ENCODE results near the gene CCDC33.

The CCDC33 gene

DNA sequence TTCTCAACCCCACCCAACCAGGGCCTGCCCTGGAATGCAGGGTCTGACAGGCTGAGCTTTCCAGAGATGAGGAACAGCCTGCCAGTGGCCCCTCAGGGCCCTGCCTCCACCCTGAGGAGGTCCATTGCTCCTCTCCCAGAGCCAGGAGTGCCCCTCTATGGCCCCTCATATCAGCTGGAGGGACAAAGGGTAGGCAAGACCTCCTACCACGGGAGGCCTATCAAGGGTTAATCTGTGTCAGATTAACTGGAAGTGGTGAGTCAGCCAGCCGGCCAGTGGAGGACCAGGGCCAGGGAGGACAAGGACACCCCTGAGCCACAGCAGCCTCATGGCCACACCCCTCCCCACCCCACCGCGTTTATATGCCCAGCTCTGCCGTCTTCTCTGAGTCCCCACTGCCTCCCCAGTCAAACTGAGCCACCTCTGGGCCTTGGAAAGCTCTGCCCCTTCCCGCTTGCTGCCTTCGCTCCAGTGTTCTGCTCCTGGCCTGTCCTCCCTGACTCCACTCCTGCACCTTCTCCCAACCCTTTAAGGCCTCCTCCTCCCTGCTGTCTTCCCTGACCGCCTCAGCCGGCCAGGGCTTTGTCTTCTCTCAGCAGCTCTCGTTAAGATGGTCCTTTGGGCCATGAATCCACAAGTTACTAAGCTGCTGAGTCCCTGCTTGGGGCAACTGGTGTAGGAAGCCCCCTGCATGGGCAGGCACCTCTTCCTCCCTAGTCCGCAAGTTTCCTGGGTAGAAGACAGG lies 6.5 kb downstream of the CCDC33 start:
- no peak overlapping the region for H3K27ac Mint-ChIP-seq (ENCODE audit: low read depth)
- no peak for ATAC-seq (replicated peaks; ENCODE audit: extremely low read depth, poor library complexity, severe bottlenecking)
- H3K27me3 Mint-ChIP-seq, result peaks cover 59% of the 10 kb centered on the region
- no peak overlapping the region for H3K4me3 Mint-ChIP-seq
- no peak for DNase-seq (ENCODE audit: low spot score in 2 of 2)
- H3K36me3 Mint-ChIP-seq (ENCODE audit: insufficient read depth), result no peaks in the 10 kb centered on the region
- no peaks in the 10 kb centered on the region for H3K9me3 Mint-ChIP-seq
- peaks cover 10% of the 10 kb centered on the region for H3K4me1 Mint-ChIP-seq

DNA sequence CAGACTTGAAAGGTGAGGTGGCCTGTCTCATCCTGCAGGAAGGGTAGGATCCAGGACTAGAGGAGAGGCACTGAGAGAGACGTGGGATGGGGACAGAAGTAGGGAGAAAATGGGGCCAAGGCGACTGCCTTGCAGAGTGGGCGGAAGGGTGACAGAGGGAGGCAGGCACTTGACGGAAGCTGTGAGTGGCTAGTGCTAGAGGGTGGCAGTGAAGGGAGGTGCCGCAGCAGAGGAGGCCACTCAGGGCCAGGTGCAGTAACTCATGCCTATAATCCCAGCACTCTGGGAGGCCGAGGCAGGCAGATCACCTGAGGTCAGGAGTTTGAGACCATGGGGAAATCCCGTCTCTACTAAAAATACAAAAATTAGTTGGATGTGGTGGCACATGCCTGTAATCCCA lies 7.3 kb downstream of the CCDC33 start:
- H3K36me3 Mint-ChIP-seq (ENCODE audit: insufficient read depth), result no peaks in the 10 kb centered on the region
- no peak for DNase-seq (ENCODE audit: low spot score in 2 of 2)
- H3K4me1 Mint-ChIP-seq, result peaks cover 10% of the 10 kb centered on the region
- H3K4me3 Mint-ChIP-seq, result no peak overlapping the region
- no peak overlapping the region for H3K27ac Mint-ChIP-seq (ENCODE audit: low read depth)
- H3K27me3 Mint-ChIP-seq, result peaks cover 59% of the 10 kb centered on the region
- ATAC-seq (replicated peaks; ENCODE audit: extremely low read depth, poor library complexity, severe bottlenecking), result no peak
- H3K9me3 Mint-ChIP-seq, result no peaks in the 10 kb centered on the region

DNA sequence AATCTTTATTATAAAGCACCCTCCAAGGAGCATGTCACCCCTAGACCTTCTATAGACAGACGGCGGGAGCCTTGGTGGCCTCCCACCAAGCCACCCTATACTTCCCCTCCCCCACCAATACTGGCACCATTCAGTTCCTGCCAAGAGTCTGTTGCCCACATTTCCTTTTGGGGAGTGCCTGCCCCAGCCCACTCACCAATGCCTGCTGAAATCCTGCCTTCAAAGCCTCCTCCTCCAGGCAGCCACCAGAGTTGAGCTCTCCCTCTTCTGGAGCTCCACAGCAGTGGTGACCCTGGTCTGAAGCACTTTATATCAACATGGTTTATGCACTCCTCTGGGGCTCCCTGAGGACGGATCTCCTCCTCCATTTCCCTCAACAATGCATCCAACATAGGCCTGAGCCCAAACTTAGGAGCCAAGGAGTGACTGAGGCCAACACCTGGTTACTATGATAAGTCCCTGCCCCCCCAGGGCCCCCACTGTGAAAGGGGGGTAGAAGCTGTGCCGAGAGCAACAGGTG lies 8.8 kb downstream of the CCDC33 start:
- H3K9me3 Mint-ChIP-seq, result no peaks in the 10 kb centered on the region
- DNase-seq (ENCODE audit: low spot score in 2 of 2) (no peak), ATAC-seq (replicated peaks; ENCODE audit: extremely low read depth, poor library complexity, severe bottlenecking) (no peak)
- no peak overlapping the region for H3K27ac Mint-ChIP-seq (ENCODE audit: low read depth)
- H3K36me3 Mint-ChIP-seq (ENCODE audit: insufficient read depth), result no peaks in the 10 kb centered on the region
- H3K4me3 Mint-ChIP-seq, result no peak overlapping the region
- peaks cover 59% of the 10 kb centered on the region for H3K27me3 Mint-ChIP-seq
- peaks cover 10% of the 10 kb centered on the region for H3K4me1 Mint-ChIP-seq

DNA sequence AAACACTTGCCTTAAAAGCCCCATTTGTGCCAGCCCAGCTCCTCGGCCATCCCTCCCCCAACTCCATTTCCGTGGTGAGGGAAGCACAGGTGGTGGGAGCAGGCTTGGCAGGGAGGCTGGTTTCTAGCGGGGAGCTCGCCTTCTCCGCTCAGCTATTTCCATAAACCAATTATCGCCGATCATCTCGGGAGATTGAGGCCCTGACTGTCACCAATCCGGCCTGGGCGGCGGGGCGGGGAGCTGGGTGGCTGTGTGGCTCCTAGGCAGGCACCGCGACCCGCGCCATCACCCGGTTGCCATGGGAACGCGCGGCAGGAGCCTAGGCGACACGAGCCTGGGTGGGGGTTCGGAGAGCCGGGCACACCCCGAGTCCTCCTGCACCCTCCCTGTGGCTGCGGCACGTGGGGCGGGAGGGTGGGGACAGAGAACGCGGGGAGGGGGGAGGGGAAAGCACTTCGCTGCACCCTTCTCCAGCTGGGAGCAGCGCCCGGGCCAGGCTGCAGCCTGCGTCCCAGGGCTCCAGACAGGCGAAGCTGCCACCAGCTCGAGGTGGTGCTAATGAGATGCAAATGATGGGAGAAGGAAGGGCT lies 9.3 kb downstream of the CCDC33 start:
- Mint-ChIP-seq H3K27me3 (peaks cover 59% of the 10 kb centered on the region), H3K4me3 (no peak overlapping the region), H3K27ac (ENCODE audit: low read depth) (no peak overlapping the region), H3K9me3 (no peaks in the 10 kb centered on the region), H3K4me1 (peaks cover 10% of the 10 kb centered on the region), H3K36me3 (ENCODE audit: insufficient read depth) (no peaks in the 10 kb centered on the region)
- ATAC-seq (replicated peaks; ENCODE audit: extremely low read depth, poor library complexity, severe bottlenecking), result no peak
- DNase-seq (ENCODE audit: low spot score in 2 of 2), result no peak

DNA sequence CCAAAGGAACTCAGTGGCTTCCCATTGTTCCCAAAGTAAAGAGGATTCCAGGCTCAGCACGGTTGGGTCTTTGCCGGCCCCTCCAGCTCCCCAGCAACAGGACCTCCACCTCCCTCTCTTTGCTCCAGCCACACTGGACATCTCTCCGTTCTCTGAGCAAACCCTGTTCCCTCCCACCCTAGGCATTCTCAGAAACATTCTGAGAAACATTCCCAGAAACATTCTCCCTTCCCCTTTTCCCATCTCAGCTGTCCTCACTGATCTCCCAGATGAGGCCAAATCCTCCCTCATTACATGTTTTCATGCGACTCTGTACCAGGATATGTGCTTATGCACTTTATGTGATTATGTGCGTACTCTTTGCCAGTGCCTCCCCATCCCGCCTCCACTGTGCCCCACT lies 14.1 kb downstream of the CCDC33 start:
- H3K9me3 Mint-ChIP-seq, result no peaks in the 10 kb centered on the region
- DNase-seq (ENCODE audit: low spot score in 2 of 2), result no peak
- H3K27ac Mint-ChIP-seq (ENCODE audit: low read depth), result no peak overlapping the region
- peaks cover under 1% of the 10 kb centered on the region for H3K4me1 Mint-ChIP-seq
- no peaks in the 10 kb centered on the region for H3K36me3 Mint-ChIP-seq (ENCODE audit: insufficient read depth)
- H3K4me3 Mint-ChIP-seq, result no peak overlapping the region
- H3K27me3 Mint-ChIP-seq, result peaks cover 27% of the 10 kb centered on the region
- ATAC-seq (replicated peaks; ENCODE audit: extremely low read depth, poor library complexity, severe bottlenecking), result no peak

DNA sequence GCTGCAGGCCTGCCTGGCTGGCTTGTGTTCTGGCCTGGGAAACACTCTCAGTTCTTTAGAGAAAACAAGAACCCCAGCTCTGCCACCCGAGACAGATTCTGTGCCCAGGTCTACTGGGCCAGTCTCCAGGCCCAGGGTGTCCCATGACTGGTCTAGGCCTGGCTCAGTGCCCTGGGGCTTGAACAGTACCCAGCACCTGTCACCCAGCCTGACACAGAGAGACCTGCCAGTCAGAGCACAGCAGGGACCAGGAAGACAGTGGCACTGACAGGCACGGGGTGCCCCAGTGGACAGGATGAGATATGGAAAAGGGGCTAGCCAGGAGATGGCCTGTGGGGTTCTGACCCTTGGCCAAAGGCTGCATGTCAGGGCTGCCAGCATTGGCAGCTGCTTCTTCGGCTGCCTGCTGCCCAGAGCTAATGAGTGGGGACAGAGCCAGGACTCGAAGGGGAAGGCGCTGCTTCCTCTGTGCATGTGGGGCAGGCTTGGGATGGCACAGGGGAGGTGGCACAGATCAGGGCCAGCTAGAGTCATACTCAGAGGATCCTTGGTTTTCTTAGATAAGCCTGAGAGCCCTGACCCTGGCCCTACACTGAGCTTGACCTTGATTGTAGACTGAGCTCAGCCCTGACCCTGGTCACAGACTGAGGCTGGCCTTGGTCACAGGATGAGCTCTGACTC lies 15.1 kb downstream of the CCDC33 start:
- Mint-ChIP-seq H3K4me3 (no peak overlapping the region), H3K27ac (ENCODE audit: low read depth) (no peak overlapping the region), H3K36me3 (ENCODE audit: insufficient read depth) (no peaks in the 10 kb centered on the region), H3K27me3 (peaks cover 24% of the 10 kb centered on the region), H3K9me3 (no peaks in the 10 kb centered on the region), H3K4me1 (no peaks in the 10 kb centered on the region)
- DNase-seq (ENCODE audit: low spot score in 2 of 2) (no peak), ATAC-seq (replicated peaks; ENCODE audit: extremely low read depth, poor library complexity, severe bottlenecking) (no peak)

DNA sequence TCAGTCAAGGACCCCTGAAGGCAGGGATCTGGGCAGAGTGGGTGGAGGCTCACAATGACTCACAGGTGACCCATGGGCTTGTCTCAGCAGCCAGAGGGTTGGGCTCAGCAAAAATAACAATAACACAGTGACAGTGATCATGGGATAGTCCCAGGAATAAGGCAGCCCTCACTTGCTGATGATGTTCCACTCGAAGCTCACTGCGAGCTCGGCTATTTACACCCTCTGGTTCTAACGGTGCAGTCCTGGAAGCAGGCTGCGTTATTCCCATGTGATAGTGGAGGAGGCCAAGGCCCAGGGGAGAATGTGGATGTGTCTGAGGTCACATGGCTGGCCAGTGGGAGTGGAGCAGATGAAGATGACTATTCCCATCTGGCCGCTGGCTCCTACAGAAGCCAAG lies 16.2 kb downstream of the CCDC33 start:
- Mint-ChIP-seq H3K27ac (ENCODE audit: low read depth) (no peak overlapping the region), H3K27me3 (peaks cover 28% of the 10 kb centered on the region), H3K9me3 (no peaks in the 10 kb centered on the region), H3K36me3 (ENCODE audit: insufficient read depth) (no peaks in the 10 kb centered on the region), H3K4me1 (no peaks in the 10 kb centered on the region), H3K4me3 (no peak overlapping the region)
- ATAC-seq (replicated peaks; ENCODE audit: extremely low read depth, poor library complexity, severe bottlenecking), result no peak
- DNase-seq (ENCODE audit: low spot score in 2 of 2), result no peak

DNA sequence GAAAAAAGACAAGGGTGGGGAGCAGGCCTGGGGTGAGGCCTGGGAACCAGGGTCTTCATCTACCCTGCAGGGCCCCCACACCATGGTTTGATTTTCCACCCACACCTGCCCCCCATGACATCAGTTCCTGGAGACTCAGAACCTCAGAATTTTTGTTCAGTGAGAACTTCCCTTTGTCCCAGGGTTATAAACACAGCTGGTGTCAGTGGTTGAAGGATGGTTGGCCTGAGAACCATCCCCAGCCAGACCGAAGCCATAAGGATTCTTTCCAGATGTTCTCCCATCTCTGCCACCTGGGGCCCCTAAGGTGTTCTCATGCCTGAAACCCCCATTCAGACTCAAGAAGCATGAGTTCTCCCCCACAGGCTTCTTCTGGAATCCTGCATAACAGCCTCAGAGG lies 16.6 kb downstream of the CCDC33 start:
- H3K4me1 Mint-ChIP-seq, result no peaks in the 10 kb centered on the region
- DNase-seq (ENCODE audit: low spot score in 2 of 2), result no peak
- H3K36me3 Mint-ChIP-seq (ENCODE audit: insufficient read depth), result no peaks in the 10 kb centered on the region
- no peak overlapping the region for H3K4me3 Mint-ChIP-seq
- peaks cover 33% of the 10 kb centered on the region for H3K27me3 Mint-ChIP-seq
- H3K9me3 Mint-ChIP-seq, result no peaks in the 10 kb centered on the region
- no peak for ATAC-seq (replicated peaks; ENCODE audit: extremely low read depth, poor library complexity, severe bottlenecking)
- H3K27ac Mint-ChIP-seq (ENCODE audit: low read depth), result no peak overlapping the region

DNA sequence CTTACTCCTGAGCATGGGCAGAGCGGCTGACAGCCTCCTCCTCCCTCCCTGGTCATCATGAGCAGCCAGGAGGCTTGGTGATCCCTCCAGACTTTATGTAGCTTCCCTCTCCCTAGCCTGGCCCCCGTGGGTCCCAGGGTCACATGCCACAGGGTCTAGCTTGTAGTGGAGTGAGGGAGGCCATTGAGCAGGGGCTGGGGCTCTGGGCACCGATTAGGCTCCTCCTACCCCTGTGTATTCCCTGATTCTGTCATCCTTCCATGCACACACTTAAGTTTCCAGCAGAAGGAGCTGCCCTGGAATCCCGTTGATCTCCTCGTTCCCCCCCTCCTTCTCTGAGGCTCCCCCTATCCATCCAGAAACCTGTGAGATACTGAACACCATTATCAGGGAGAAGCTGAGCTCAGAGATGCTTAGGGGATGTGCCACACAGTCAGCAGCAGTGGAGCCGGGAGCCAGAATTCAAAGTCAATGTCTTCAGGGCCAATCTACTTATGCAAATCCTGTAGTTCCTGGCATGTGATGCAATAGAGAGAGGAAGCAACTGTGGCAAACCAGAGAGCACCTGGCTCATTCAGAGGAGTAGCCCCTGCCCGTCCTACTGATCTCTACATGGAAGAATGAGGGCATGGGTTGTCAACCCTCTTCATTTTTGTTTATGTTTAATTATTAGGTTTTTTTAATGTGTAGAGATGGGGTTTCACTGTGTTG lies 17.2 kb downstream of the CCDC33 start:
- Mint-ChIP-seq H3K27ac (ENCODE audit: low read depth) (no peak overlapping the region), H3K36me3 (ENCODE audit: insufficient read depth) (no peaks in the 10 kb centered on the region), H3K9me3 (no peaks in the 10 kb centered on the region), H3K4me3 (no peak overlapping the region), H3K4me1 (no peaks in the 10 kb centered on the region), H3K27me3 (peaks cover 39% of the 10 kb centered on the region)
- DNase-seq (ENCODE audit: low spot score in 2 of 2), result no peak
- no peak for ATAC-seq (replicated peaks; ENCODE audit: extremely low read depth, poor library complexity, severe bottlenecking)

DNA sequence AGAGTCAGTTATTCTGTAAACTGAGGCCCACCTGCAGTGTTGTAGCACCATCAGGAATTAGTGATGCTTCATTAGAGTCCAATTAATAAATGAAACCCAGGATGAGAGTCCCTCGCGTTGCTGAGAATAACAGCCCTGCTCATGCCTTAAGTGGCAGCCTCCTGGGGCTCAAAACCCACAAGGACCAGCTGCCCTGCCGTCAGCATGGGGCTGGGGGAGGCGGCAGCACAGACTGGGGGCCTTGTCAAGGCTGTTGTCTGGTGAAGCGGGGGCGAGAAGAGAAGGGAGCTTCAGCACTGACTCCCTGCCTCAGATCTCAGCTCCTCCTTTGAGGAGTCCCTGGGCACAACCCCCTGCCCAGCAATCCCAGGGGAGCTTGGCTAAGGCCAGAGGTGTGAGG lies 21.0 kb downstream of the CCDC33 start:
- Mint-ChIP-seq H3K36me3 (ENCODE audit: insufficient read depth) (peaks cover 2% of the 10 kb centered on the region), H3K9me3 (no peaks in the 10 kb centered on the region), H3K27ac (ENCODE audit: low read depth) (no peak overlapping the region), H3K27me3 (peaks cover 69% of the 10 kb centered on the region), H3K4me1 (no peaks in the 10 kb centered on the region), H3K4me3 (no peak overlapping the region)
- no peak for ATAC-seq (replicated peaks; ENCODE audit: extremely low read depth, poor library complexity, severe bottlenecking)
- DNase-seq (ENCODE audit: low spot score in 2 of 2), result no peak

DNA sequence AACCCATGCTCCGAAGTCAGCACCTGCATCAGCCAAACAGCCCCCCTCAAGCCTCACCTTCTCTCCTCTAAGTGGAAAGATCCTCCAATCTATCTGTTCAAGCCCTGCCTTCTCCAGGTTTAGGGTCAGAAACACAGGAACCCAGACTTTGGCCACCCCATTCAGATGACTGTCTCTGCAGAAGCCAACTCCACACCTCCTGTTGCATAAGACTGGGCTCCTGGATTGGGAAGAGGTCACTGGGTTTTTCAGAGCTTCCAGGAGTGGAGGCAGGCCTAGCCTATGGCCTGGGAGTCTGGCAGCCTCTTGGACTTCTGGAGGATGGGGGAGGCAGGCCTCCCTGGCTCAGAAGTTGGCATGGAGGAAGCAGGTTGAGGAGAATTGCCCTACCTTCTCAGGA lies 21.5 kb downstream of the CCDC33 start:
- H3K36me3 Mint-ChIP-seq (ENCODE audit: insufficient read depth), result peaks cover 2% of the 10 kb centered on the region
- no peak overlapping the region for H3K27ac Mint-ChIP-seq (ENCODE audit: low read depth)
- ATAC-seq (replicated peaks; ENCODE audit: extremely low read depth, poor library complexity, severe bottlenecking), result no peak
- DNase-seq (ENCODE audit: low spot score in 2 of 2), result no peak
- H3K27me3 Mint-ChIP-seq, result peaks cover 74% of the 10 kb centered on the region
- no peaks in the 10 kb centered on the region for H3K4me1 Mint-ChIP-seq
- no peaks in the 10 kb centered on the region for H3K9me3 Mint-ChIP-seq
- H3K4me3 Mint-ChIP-seq, result no peak overlapping the region

DNA sequence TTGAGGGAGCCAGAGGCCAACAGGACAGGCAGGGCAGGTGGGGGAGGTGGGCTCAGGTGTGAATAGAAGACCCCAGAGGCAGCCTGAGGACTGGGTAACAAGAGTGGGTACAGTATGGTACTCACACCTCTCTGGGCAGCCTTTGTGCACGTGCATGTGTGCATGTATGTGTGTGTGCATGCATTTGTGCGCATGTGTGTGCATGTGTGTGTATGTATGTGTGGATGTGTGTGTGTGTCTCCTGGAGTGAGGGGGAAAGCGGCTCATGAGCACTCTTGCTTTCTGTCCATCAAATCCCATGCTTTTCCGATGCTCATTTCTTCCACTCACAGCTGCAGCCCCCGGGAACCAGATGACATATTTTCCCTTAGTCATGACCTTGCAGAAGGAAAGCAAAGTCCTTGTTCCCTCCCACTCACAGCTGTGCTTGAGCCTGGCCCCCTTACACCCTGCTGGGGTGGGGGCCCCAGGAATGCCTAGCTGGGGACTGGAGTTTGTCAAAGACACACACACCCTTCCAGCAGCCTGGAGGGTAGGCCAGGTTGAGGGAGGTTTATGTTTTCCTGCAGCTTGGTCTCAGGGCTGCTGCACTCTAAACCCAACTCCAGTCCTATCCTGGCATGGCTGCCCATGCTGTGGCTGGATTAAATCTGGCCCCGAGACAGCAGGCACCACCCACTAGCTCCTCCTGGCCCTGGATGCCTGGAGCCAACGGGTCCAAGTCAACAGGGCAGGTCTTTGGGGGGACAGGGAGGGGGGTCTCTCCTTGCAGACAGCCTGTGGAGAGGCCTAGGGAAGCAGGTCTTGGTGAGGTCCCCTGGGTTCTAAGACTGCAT lies 22.5 kb downstream of the CCDC33 start:
- Mint-ChIP-seq H3K36me3 (ENCODE audit: insufficient read depth) (peaks cover 3% of the 10 kb centered on the region), H3K4me3 (no peak overlapping the region), H3K4me1 (no peaks in the 10 kb centered on the region), H3K27me3 (peaks cover 85% of the 10 kb centered on the region), H3K9me3 (no peaks in the 10 kb centered on the region), H3K27ac (ENCODE audit: low read depth) (no peak overlapping the region)
- DNase-seq (ENCODE audit: low spot score in 2 of 2) (no peak), ATAC-seq (replicated peaks; ENCODE audit: extremely low read depth, poor library complexity, severe bottlenecking) (no peak)

Measured in central memory CD8-positive, alpha-beta T cell (primary cell).